Measurements from ENCODE around the gene FAM89B.
A peak's percentile ranks its signal among the peaks of the same experiment; 100 is the strongest.

Gene FAM89B

GRCh38 chr11:65595543-65596281 lies 23.4 kb downstream of the FAM89B start, which contains the start of gene KCNK7:
Gene KCNK7, minus strand, starts transcription at chr11:65595800. Its CDS starts 28 bp downstream, at chr11:65595772.
- Histone ChIP-seq H3K9ac (peak within 1 kb of the TSS; percentile 8 to 66 (median 46); a peak in 14 of 22 replicates), H4K20me1 (peaks cover 15 to 93% (median 36%) of the 10 kb centered on the region in 11 experiments; a peak in 17 of 22 replicates), H3K4me1 (peaks cover 16 to 49% (median 38%) of the 10 kb centered on the region in 10 experiments), H3K4me2 (peak within 1 kb of the TSS; percentile 36 to 71 (median 55)), H3K27ac (peak within 1 kb of the TSS in 8 of 11 experiments; percentile 2 to 54 (median 46); a peak in 17 of 22 replicates), H3K9me3 (replicated peaks in 1 of 11) (no peaks in the 10 kb centered on the region), H3K27me3 (no peaks in the 10 kb centered on the region), H3K36me3 (peaks cover 55 to 69% (median 62%) of the 10 kb centered on the region in 11 experiments), H3K4me3 (no peak within 1 kb of the TSS; a peak in 1 of 20 replicates)
- no peak for TF ChIP-seq Cebpa-rat (IDR thresholded peaks at IDR 0.05)

GRCh38 chr11:65596520-65596919 lies 24.2 kb downstream of the FAM89B start:
- H3K27me3 ChIP-seq: no peaks in the 10 kb centered on the region
- H3K9me3 ChIP-seq (replicated peaks in 1 of 11): no peaks in the 10 kb centered on the region
- H4K20me1 ChIP-seq: peaks cover 15 to 93% (median 40%) of the 10 kb centered on the region in 11 experiments; a peak in 17 of 22 replicates
- peaks cover 55 to 70% (median 61%) of the 10 kb centered on the region in 11 experiments for H3K36me3 ChIP-seq
- TF ChIP-seq Cebpa-rat (IDR thresholded peaks at IDR 0.05): no peak
- no peak overlapping the region for H3K9ac ChIP-seq
- peak overlapping the region in 5 of 11 experiments; percentile 13 to 42 (median 33); a peak in 6 of 22 replicates for H3K4me2 ChIP-seq
- H3K27ac ChIP-seq: peak overlapping the region in 5 of 11 experiments; percentile 28 to 50 (median 40); a peak in 6 of 22 replicates
- H3K4me1 ChIP-seq: peaks cover 16 to 49% (median 38%) of the 10 kb centered on the region in 10 experiments
- H3K4me3 ChIP-seq: no peak overlapping the region

- H3K4me2 ChIP-seq: peak overlapping the region in 1 of 11 experiments; percentile 42; a peak in 1 of 22 replicates
- H3K4me1 ChIP-seq: peaks cover 25 to 48% (median 40%) of the 10 kb centered on the region in 10 experiments
- H3K27me3 ChIP-seq: no peaks in the 10 kb centered on the region
- no peak for TF ChIP-seq Cebpa-rat (IDR thresholded peaks at IDR 0.05)
- peaks cover 14 to 93% (median 35%) of the 10 kb centered on the region in 11 experiments; a peak in 18 of 22 replicates for H4K20me1 ChIP-seq
- no peak overlapping the region; a peak in 1 of 22 replicates for H3K27ac ChIP-seq
- H3K9me3 ChIP-seq (replicated peaks in 1 of 11): no peaks in the 10 kb centered on the region
- peaks cover 51 to 71% (median 61%) of the 10 kb centered on the region in 11 experiments for H3K36me3 ChIP-seq
- 0 out of 22 replicates have a peak overlapping the region, but pooled peaks of 1 of the 11 experiments have one; percentile 2 for H3K9ac ChIP-seq
- H3K4me3 ChIP-seq: no peak overlapping the region
Measured at GRCh38 chr11:65598258-65598699, 25.9 kb downstream of the FAM89B start.

GRCh38 chr11:65599216-65599954 lies 27.0 kb downstream of the FAM89B start:
- Histone ChIP-seq H3K27me3 (no peaks in the 10 kb centered on the region), H3K9ac (no peak overlapping the region), H4K20me1 (peaks cover 6 to 93% (median 32%) of the 10 kb centered on the region in 11 experiments; a peak in 17 of 22 replicates), H3K4me1 (peaks cover 14 to 53% (median 35%) of the 10 kb centered on the region in 10 experiments), H3K27ac (no peak overlapping the region), H3K9me3 (replicated peaks in 1 of 11) (no peaks in the 10 kb centered on the region), H3K4me3 (no peak overlapping the region), H3K36me3 (peaks cover 58 to 77% (median 67%) of the 10 kb centered on the region in 11 experiments), H3K4me2 (no peak overlapping the region)
- TF ChIP-seq Cebpa-rat (IDR thresholded peaks at IDR 0.05): no peak

GRCh38 chr11:65599955-65600246 lies 27.6 kb downstream of the FAM89B start:
- H3K27ac ChIP-seq: no peak overlapping the region
- H3K9me3 ChIP-seq (replicated peaks in 1 of 11): no peaks in the 10 kb centered on the region
- H3K36me3 ChIP-seq: peaks cover 63 to 82% (median 72%) of the 10 kb centered on the region in 11 experiments
- no peak overlapping the region for H3K9ac ChIP-seq
- H4K20me1 ChIP-seq: peaks cover 6 to 93% (median 31%) of the 10 kb centered on the region in 11 experiments; a peak in 17 of 22 replicates
- no peak overlapping the region for H3K4me2 ChIP-seq
- H3K27me3 ChIP-seq: no peaks in the 10 kb centered on the region
- no peak for TF ChIP-seq Cebpa-rat (IDR thresholded peaks at IDR 0.05)
- no peak overlapping the region for H3K4me3 ChIP-seq
- H3K4me1 ChIP-seq: peaks cover 12 to 50% (median 32%) of the 10 kb centered on the region in 10 experiments

- TF ChIP-seq Cebpa-rat (IDR thresholded peaks at IDR 0.05): no peak
- Histone ChIP-seq H4K20me1 (peaks cover 10 to 97% (median 60%) of the 10 kb centered on the region in 11 experiments), H3K4me3 (no peak overlapping the region), H3K27ac (peak overlapping the region in 1 of 11 experiments; percentile 5; a peak in 1 of 22 replicates), H3K9me3 (replicated peaks in 1 of 11) (no peaks in the 10 kb centered on the region), H3K4me2 (peak overlapping the region in 1 of 11 experiments; percentile 6; a peak in 1 of 22 replicates), H3K4me1 (peaks cover 7 to 25% (median 20%) of the 10 kb centered on the region in 10 experiments), H3K27me3 (no peaks in the 10 kb centered on the region), H3K36me3 (peaks cover 87 to 100% (median 95%) of the 10 kb centered on the region in 11 experiments), H3K9ac (peak overlapping the region in 1 of 11 experiments; percentile 23; a peak in 1 of 22 replicates)
Measured at GRCh38 chr11:65604258-65604657, 31.9 kb downstream of the FAM89B start.

GRCh38 chr11:65606876-65607613 lies 34.7 kb downstream of the FAM89B start:
- TF ChIP-seq Cebpa-rat (IDR thresholded peaks at IDR 0.05): no peak
- no peak overlapping the region for H3K4me3 ChIP-seq
- H3K27ac ChIP-seq: peak overlapping the region in 1 of 11 experiments; percentile 32; a peak in 1 of 22 replicates
- H3K36me3 ChIP-seq: peaks cover 78 to 97% (median 93%) of the 10 kb centered on the region in 11 experiments
- no peaks in the 10 kb centered on the region for H3K9me3 ChIP-seq (replicated peaks in 1 of 11)
- H3K4me2 ChIP-seq: 0 out of 22 replicates have a peak overlapping the region, but pooled peaks of 1 of the 11 experiments have one; percentile 5
- H3K9ac ChIP-seq: 0 out of 22 replicates have a peak overlapping the region, but pooled peaks of 2 of the 11 experiments have one; percentile 10 to 19
- H3K4me1 ChIP-seq: peaks cover 35 to 50% (median 46%) of the 10 kb centered on the region in 10 experiments
- peaks cover 38 to 100% (median 84%) of the 10 kb centered on the region in 11 experiments for H4K20me1 ChIP-seq
- no peaks in the 10 kb centered on the region for H3K27me3 ChIP-seq
